GM18858 (cell line): ENCODE measurements around the gene RAB9B.
A peak's percentile ranks its signal among the peaks of the same experiment; 100 is the strongest.
"Not testable (repeated sequence)": the region's sequence is repeated elsewhere in the genome, so short reads cannot be mapped to it uniquely, and the experiment has no call there.

Experiments used
- ATAC-seq: cut with Tn5 transposase; IDR thresholded peaks from one replicate; pipeline ENCODE4 v1.9.1; 2021; ENCODE audit not compliant: unreplicated experiment

The RAB9B gene, protein sequence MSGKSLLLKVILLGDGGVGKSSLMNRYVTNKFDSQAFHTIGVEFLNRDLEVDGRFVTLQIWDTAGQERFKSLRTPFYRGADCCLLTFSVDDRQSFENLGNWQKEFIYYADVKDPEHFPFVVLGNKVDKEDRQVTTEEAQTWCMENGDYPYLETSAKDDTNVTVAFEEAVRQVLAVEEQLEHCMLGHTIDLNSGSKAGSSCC

DNA sequence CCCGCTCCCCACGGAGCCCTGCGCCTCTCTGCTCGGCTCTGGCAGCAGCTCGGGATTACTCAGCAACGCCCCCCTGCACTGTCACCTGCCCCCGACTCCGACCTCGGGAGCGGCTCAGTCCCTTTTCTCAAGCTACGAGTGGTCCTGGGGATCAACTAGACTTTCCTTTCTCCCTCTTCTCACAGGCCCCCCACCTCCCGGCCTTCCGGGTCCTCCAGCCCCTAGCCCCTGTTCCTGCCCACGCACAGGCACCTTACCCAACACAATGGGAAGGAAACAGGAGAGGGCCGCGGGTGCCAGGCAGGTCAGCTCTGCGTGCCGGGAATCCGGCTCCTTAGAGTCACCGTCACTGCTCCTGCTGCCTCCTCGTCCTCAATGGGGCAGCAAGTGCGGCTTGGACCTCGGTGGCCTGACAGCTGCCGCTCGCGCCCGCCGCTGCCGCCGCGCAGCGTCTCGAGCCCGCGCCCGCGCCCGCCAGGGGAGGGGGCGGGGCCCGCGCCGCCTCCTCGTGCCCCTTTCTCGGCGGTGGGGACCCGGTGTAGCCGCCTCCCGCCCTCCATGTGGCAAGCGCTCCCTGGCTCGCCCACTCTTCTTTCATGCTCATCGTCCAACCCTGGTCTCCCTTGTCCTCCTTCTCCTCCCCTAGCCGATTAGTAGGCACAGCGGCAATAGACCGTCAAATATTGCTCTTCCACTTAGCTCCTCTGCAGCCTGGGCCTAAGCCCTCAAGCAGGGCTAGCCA, at the start of gene RAB9B:
TSS of gene RAB9B (minus strand) at position 455 of the 742 bp plus-strand sequence. CDS start 6,473 bp downstream, outside the sequence.
- ATAC-seq, result peak; percentile 66

DNA sequence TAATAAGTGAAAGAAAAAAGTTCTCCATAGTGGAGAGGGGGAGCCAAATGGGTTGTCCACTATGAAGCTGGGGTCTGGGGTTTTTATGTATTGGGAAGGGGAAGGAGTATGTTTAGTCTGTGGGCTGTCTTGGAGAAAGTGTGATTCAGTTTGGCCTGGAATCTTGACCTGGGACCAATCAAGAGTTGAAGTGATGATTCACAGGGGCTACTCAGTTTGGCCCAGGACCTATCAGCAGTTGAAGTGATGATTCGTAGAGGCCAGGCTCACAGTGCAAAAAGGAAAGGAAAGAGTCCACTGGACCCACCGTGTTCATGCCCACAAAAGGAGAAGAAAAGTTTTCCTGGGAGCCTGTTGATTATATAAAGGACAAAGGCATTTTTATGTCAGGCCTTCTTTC, 47.3 kb upstream of the RAB9B start:
- ATAC-seq, result no peak

DNA sequence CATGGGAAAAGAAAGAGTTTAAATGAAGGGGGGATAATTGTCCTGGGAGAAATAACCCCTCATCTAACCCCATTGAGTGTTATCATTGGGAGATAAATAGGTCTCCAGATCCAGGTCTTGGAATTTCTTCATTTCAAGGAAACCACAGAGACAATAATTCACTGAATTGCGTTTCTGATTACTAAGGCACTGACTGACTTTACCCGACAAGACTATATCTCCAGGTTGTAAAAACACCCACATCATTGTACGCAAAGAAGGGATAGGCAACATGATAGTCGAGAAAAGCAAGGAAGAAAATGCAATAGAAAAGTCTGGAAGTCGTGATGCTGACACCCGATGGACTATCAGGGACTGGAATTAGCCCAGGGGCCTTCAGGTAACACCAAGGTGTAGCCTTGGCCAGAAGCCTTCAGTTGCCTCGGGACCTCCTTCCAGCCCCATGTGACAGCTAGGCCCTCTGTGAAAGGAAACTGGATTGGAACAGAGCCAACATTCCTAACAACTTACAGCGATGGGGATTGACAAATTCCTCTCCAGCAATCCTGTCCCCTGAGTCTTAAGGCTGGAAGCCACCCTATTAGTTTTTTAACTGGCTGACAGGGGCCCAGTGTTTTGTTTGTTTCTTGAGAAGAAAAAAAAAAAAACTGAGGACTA, 46.5 kb upstream of the RAB9B start:
- ATAC-seq, result no peak

DNA sequence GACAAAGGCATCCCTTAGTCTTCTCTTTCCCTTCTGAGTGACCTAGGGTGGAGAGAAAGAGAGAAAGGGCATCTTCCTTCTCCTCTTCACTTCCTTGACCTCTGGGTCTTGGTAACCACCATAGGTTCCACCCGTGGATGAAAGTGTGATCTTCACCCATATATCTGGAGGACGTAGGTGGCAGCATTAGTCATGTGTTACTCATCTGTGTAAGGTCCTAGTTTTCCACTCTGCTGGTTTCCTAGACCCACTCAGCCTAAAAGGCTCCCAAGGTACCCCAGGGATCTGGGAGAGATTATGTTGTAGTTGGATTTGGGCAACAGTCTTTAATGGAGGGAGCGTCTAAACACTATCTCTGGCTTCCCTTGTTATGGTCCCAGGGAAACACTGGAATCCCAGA, 45.5 kb upstream of the RAB9B start:
- ATAC-seq, result no peak

DNA sequence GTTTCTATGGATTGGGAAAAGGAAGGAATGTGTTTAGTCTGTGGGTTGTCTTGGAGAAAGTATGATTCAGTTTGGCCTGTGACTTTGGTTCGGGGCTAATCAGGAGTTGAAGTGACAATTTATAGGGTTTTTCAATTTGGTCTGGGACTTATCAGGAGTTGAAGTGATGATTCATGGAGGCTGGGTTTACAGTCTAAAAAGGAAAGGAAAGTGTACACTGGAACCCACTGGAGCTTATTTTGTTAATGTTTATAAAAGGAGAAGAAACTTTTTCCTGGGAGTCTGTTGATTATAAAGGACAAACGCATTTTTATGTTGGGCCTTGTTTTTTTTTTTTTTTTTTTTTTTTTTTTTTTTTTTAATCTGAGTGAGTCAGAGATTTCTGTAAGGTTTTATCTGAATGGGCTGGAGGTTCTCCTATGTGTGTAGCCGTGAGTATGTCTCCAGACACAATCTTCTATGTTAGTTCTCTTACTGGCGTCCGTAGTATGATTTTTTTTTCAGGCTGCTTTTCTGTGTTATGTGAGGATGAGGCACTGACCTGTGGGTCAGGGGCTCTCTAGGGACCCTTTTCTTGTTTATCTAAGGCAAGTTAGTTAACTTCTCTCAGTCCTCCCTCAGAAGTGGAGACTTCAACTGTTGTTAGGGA, 33.0 kb upstream of the RAB9B start:
- no peak for ATAC-seq

DNA sequence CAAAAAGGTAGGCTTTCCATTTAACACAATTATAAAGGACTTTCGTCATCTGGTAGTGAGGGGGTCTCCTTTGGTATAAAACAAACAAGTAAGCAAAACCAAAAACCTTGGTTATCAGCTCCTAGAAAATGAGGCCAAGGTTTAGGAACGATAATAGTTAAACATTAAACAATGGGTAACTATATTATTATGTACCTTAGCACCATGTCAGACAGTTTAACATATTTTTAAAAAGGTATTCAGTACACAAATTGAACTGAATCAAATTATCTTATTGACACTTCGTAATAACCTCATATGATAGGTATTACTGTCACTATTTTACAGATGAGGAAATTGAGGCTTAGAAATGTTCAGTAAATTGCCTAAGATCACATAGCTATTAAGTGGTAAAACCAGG, 32.1 kb upstream of the RAB9B start:
- ATAC-seq, result no peak

DNA sequence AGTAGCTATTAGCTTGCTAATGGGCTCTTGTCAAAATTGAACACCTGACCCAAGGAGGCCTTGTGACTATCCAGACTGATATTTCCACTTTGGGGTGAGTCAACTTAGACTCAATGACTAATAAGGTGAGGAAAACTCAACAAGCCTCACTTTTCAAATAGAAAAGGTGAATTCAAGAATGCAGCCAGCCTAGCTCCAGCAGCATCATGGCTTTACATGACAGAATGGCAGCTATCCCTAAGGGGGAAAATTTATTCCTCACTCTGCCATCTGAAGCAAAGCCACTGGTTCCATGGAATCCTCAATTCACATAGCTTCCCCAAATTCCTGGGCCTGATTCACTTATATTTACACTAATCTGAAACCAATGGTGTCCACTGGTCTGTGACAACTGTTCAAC, 29.1 kb upstream of the RAB9B start:
- ATAC-seq, result no peak

DNA sequence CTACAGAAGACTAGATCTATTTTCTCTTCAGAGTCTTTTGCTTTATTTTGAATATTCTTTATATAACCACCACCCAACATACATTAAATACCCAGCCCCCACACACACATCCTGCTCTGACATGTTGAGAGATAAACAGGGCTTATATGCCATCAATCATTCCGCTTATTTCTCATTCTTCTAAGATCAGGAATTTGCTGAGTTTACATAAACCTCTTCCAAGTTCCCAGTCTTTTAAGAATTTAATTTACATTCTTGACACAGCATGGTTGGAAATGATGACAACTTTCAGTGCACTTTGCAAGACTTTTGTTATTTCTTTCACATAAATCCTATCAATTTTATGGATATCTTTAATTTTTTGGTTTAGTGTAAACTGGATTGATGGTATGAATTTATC, 17.5 kb upstream of the RAB9B start:
- no peak for ATAC-seq

DNA sequence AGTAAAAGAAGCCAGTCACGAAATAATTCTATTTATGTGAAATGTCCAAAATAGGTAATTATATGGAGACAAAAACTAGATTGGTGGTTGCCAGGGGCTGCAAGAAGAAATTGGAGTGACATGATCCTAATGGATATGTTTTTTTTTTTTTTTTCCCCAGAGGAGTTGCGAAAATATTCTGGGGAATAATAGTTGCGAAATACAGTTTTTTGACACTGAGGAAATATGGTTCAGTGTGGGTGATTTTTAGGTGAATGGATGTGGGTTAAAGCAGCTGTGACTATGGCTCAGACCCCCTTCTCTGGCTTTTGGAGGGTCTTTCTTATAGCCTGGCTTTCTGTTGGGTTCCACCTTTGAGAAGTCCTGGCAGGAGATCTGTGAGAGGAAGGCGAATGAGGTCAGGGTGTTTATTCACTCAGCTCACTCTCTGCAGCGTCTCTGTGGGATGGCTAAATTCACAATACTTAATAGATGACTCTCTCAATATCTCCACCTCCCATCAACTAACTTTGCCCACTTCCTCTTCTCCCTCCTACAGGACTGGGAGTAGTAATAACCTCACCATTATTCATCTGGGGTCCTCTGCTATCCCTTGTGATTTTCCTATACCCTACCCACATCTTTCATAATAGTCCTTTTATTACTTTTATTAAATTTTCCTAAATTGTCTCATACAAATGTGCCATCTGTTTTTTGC, 15.3 kb upstream of the RAB9B start:
- ATAC-seq, result no peak

DNA sequence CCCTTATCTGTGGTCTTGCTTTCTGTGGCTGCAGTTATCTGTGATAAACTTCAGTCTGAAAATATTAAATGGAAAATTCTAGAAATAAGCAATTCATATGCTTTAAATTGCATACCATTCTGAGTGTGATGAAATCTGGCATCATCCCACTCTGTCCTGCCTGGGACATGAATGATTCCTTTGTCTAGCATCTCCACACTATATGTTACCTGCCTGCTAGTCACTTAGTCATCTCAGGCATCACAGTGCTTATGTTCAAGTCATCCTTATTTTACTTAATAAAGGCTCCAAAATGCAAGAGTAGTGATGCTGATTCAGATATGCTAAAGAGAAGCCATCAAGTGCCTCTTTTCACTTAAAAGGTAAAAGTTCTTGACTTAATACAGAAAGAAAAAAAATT, 14.3 kb upstream of the RAB9B start:
- no peak for ATAC-seq

DNA sequence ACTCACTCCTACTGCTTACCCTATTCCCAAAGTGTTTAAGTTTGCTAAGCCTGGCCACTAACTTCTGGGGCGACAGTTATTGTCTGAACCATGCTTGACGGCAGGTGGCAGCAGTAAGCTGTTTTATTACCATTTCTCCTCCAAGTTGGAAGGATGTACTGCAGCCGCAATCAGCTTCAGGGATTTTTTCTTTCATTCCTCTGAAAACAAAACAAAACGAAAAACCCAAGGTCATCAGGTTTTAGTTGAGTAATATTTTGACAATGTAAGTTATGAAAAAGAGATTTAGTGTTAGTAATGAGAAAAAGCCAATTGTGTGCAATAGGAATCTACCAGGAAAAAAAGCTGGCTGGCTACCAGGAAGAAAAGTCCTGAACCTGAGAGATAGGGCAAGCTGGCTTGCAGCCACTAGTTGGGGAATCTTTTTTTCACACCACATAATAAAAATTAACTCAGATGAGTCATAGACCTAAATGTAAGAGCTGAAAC, 13.2 kb upstream of the RAB9B start:
- ATAC-seq, result peak; percentile 67

DNA sequence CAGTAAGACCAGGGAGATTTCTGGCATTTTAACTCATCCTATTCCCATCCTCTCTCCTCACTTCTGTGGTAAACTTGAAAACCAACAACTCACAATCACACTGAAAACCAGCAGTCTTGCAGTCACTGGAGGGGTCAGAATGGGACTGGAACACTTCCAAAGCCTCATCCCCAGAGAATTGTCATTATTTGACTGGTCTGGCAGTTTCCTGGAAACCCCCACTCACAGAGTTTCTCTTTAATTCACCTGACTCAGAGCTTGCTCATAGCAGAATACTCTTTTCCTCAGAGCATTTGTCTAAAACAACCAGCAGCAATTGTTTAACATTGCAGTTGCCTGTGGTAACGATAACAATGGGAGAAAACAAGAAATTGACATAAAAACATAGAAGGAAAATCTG, 7.3 kb upstream of the RAB9B start:
- no peak for ATAC-seq

DNA sequence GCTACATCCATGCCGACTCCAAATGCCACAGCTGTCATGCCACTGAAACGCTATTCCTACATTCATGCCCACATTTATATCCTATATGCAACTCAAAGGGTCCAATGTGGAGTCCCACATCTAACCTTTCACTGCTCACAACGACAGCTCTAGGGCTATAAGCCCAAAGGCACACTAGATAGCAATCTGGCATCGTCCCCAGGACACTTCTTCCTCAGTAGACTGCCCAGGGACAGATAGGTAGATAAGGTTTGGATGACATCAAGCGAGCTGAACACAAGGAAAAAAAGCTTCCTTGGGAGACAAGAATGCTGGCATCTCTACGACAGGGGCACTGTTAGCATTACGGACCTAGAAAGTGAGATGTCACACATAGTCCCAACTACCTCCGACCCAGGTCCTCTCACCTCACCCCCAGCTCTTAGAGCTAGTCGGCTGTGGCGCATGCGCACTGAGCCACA, 685 bp downstream of the RAB9B start:
- ATAC-seq, result no peak

DNA sequence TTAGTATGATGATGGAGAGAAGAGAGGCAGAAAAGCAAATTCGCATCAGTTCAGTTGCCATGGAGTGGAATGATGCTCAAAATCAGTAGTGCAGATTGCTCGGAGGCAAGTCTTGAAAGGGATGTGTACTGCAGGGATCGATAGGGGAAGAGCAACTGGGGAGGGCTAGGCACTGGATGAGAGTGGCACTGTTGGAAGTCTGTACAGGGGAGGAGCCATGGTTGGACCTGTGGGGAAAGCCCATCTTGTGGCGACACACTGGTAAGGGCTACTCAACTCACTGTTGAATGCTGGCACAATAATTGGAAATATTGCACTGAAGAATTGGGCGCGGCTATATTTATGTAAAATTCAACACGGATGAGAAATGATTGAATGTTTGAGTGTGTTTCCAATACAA, 1.2 kb downstream of the RAB9B start:
- no peak for ATAC-seq

DNA sequence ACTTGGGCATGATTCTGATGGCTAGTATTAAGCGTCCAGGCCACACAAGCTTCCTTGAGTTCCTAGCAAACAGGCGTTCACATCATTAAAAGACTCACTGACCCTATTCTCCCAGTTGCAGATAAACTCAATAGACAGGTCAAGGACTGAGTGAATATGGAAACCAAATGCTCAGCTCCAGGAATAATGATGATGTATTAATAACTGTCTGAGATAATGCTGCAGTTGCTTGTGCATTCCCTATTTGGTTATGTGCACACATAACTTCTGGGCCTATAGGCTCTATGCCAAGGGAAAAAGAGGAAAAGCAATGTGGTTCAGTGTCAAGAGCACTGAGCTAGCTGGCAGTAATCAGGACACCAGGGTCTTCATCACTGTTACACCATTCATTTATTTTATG, 3.5 kb downstream of the RAB9B start:
- ATAC-seq, result no peak

DNA sequence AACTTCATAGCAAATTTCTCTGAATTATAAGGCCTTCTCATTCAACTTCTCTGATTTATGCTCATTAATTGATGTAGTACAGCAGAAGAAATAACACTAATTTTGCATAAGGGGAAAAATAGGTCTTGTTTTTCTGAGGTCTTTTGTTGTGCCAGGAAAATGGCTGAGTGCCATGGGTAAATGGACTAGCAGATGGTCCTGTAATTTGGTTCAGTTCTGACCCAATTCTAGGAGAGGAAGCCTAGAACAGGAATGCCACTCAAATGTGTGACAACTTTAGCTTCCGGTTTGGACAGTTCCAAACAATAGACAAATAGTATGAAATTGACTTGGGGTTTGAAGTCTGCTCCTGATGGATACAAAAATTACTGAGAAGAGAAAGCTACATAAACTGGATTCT, 6.2 kb downstream of the RAB9B start:
- no peak for ATAC-seq

DNA sequence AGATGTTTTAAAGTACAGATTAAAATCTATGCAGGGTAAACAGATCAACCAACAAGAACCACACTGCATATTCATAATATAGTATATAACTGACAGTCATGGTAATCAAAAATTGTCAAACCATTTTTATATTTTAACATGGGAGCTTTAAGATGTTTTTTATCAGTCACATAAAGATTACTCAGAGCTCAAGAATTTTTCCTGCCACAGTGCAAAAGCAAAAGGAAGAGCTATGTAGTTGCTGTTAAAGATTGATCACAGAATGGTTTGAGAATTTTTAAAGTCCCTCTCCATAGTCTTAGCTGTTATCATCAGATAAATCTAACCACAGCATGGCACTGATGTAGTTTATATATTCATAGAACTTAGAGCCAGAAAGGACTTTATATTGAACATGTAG, 8.5 kb downstream of the RAB9B start:
- ATAC-seq, result no peak

DNA sequence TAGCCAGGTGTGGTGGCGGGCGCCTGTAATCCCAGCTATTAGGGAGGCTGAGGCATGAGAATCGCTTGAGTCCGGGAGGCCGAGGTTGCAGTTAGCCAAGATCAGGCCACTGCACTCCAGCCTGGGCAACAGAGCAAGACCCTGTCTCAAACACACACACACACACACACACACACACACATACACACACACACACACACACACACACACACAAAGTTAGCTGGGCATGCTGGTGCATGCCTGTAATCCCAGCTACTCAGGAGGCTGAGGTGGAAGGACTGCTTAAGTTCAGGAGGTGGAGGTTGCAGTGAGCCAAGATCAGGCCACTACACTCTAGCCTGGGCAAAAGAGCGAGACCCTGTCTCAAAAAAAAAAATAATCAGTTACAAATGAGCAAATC, 11.3 kb downstream of the RAB9B start:
- not testable (repeated sequence) for ATAC-seq

DNA sequence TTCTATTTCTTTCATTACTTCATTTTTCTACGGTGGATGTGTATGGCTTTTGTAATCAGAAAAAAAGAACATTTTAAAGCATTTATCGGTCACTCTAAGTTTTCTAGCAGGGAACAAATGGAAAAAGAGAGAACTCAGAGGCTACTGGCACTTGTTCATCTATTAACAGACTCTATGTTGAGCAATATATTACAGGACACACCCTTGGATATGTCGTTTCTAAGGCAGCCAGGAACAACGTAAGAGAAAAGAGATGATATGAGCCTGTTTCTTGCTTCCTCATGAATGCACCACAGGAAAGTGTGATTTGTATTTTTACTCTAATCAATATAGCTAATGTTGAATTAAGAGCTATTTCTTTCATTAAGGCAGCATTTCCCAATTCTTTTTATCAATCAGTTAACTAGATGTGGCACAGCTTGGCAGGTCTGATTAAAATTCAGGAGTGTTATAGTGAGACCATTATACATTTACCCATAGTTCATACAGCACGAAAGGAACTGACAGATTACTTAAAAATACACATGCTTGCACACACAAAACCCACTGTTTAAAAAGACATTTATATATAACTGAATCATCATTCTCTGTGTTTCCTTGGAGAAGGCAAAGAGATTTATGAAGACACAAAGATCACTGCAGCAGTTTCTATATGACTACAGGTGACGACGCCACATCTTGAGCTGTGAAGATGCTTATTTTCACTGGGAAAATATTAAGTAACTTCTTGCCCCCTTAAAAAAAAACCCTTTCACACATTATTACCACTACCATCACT, 13.0 kb downstream of the RAB9B start:
- no peak for ATAC-seq

DNA sequence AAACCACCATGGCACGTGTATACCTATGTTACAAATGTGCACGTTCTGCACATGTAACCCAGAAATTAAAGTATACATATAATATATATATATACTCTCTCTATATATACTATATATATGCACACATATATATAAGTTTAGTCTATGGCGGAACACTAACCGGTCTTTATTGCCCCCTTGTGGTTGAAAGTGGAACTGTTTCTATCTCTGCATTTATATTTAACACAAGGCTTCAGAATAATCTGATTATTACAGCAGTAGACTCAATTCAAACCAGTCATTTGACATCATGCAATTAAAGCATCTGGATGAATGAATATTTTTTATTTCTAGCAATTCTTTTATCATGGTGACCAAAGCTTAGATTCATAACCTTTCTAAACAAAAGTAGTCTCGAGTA, 14.6 kb downstream of the RAB9B start:
- peak; percentile 46 for ATAC-seq
